H9 (cell line): Measurements from ENCODE around the gene TGFBR2. TPM values are rescaled to one million over a fixed set of nuclear protein-coding genes. Genes with fewer than 3 reads are reported as not detected.

Experiments used
- DNase-seq: peaks from one replicate; pipeline ENCODE4 v3.0.0-alpha.2; 2017
- H2AFZ ChIP-seq: one replicate; pipeline ENCODE4 v1.6.1; 2013; ENCODE audit warnings: mild to moderate bottlenecking, low read length, control low read depth, moderate library complexity
- H2AK5ac ChIP-seq: 2 replicates; pipeline ENCODE4 v1.6.1; 2013; ENCODE audit warnings: low read length, control low read depth, mixed read lengths; ENCODE audit not compliant: insufficient read length
- H2BK120ac ChIP-seq: one replicate; pipeline ENCODE4 v1.6.1; 2013; ENCODE audit warnings: low read depth, mild to moderate bottlenecking, low read length, control low read depth, inconsistent platforms; ENCODE audit not compliant: poor library complexity, severe bottlenecking
- H2BK12ac ChIP-seq: 2 replicates; pipeline ENCODE4 v1.6.1; 2013; ENCODE audit warnings: low read length, control low read depth, mixed read lengths, low read depth; ENCODE audit not compliant: insufficient read length
- H2BK15ac ChIP-seq: 2 replicates; pipeline ENCODE4 v1.6.1; 2013; ENCODE audit warnings: low read depth, low read length, control low read depth
- H2BK20ac ChIP-seq: one replicate; pipeline ENCODE4 v1.6.1; 2013; ENCODE audit warnings: low read depth, mild to moderate bottlenecking, low read length, control low read depth, inconsistent platforms; ENCODE audit not compliant: poor library complexity, severe bottlenecking
- H2BK5ac ChIP-seq: 2 replicates; pipeline ENCODE4 v1.6.1; 2013; ENCODE audit warnings: low read length, control low read depth, mixed read lengths; ENCODE audit not compliant: insufficient read length
- H3K14ac ChIP-seq: 2 replicates; pipeline ENCODE4 v1.6.1; 2013; ENCODE audit warnings: low read length, control low read depth; ENCODE audit not compliant: insufficient read depth
- H3K18ac ChIP-seq: 2 replicates; pipeline ENCODE4 v1.6.1; 2013; ENCODE audit warnings: low read depth, mild to moderate bottlenecking, mixed read lengths, low read length, control low read depth; ENCODE audit not compliant: insufficient read length
- H3K23ac ChIP-seq: 2 replicates; pipeline ENCODE4 v1.6.1; 2013; ENCODE audit warnings: low read length, control low read depth, mixed read lengths, low read depth; ENCODE audit not compliant: insufficient read length
- H3K23me2 ChIP-seq: 2 replicates; pipeline ENCODE4 v1.6.1; 2013; ENCODE audit warnings: low read depth, mild to moderate bottlenecking, mixed read lengths, low read length, control low read depth; ENCODE audit not compliant: insufficient read length, poor library complexity, severe bottlenecking
- H3K27ac ChIP-seq: 2 replicates; pipeline ENCODE4 v1.5.1; 2013; ENCODE audit warnings: low read length, control low read depth, mixed read lengths, low read depth; ENCODE audit not compliant: insufficient read length
- H3K27me3 ChIP-seq: 2 replicates; pipeline ENCODE4 v1.6.1; 2013; ENCODE audit warnings: low read length, control low read depth, inconsistent platforms; ENCODE audit not compliant: insufficient read depth
- H3K4ac ChIP-seq: 2 replicates; pipeline ENCODE4 v1.6.1; 2013; ENCODE audit warnings: low read depth, mild to moderate bottlenecking, control low read depth, inconsistent platforms, low read length, moderate library complexity
- H3K4me1 ChIP-seq: 2 replicates; pipeline ENCODE4 v1.6.1; 2013; ENCODE audit warnings: low read length, control low read depth, inconsistent platforms; ENCODE audit not compliant: insufficient read depth
- H3K4me2 ChIP-seq: 2 replicates; pipeline ENCODE4 v1.6.1; 2013; ENCODE audit warnings: low read length, control low read depth, mixed read lengths; ENCODE audit not compliant: insufficient read length, insufficient read depth
- H3K56ac ChIP-seq: 2 replicates; pipeline ENCODE4 v1.6.1; 2013; ENCODE audit warnings: low read depth, mild to moderate bottlenecking, mixed read lengths, low read length, control low read depth; ENCODE audit not compliant: insufficient read length
- H3K79me1 ChIP-seq: 2 replicates; pipeline ENCODE4 v1.6.1; 2013; ENCODE audit warnings: low read depth, mild to moderate bottlenecking, moderate library complexity, low read length, control low read depth, inconsistent platforms; ENCODE audit not compliant: insufficient read depth, poor library complexity, severe bottlenecking
- H3K79me2 ChIP-seq: 2 replicates; pipeline ENCODE4 v1.6.1; 2013; ENCODE audit warnings: low read length, control low read depth, inconsistent platforms; ENCODE audit not compliant: insufficient read depth
- H3K9ac ChIP-seq: 2 replicates; pipeline ENCODE4 v1.6.1; 2013; ENCODE audit warnings: low read length, control low read depth, mixed read lengths; ENCODE audit not compliant: insufficient read length; ENCODE audit errors: extremely low read depth
- H3K9me3 ChIP-seq: one replicate; pipeline ENCODE4 v1.6.1; 2013; ENCODE audit warnings: low read depth, low read length, inconsistent platforms; ENCODE audit not compliant: control insufficient read depth
- H3T11ph ChIP-seq: one replicate; pipeline ENCODE4 v1.6.1; 2013; ENCODE audit warnings: mild to moderate bottlenecking, low read length, control low read depth, inconsistent platforms
- H4K20me1 ChIP-seq: one replicate; pipeline ENCODE4 v1.6.1; 2013; ENCODE audit not compliant: control insufficient read depth, insufficient read length, insufficient read depth
- H4K5ac ChIP-seq: 2 replicates; pipeline ENCODE4 v1.6.1; 2013; ENCODE audit warnings: low read depth, mild to moderate bottlenecking, mixed read lengths, low read length, control low read depth; ENCODE audit not compliant: insufficient read length
- H4K8ac ChIP-seq: replicated peaks from 2 replicates; pipeline ENCODE4 v1.6.1; 2013; ENCODE audit warnings: low read length, control low read depth, mixed read lengths, low read depth; ENCODE audit not compliant: insufficient read length
- H4K91ac ChIP-seq: 2 replicates; pipeline ENCODE4 v1.6.1; 2013; ENCODE audit warnings: low read depth, mild to moderate bottlenecking, moderate library complexity, mixed read lengths, low read length, control low read depth; ENCODE audit not compliant: insufficient read length
- H3K27ac Mint-ChIP-seq, 3 experiments: 2 replicates in 2 of 3; 3 replicates in 1 of 3; pipeline ENCODE4 v1.8.0; 2020 to 2021; ENCODE audit warnings: mixed read lengths in 3 of 3, mild to moderate bottlenecking in 1 of 3, moderate library complexity in 1 of 3
- H3K27me3 Mint-ChIP-seq: 2 replicates; pipeline ENCODE4 v1.8.0; 2021; ENCODE audit warnings: low read depth, mild to moderate bottlenecking, moderate library complexity, mixed read lengths
- H3K36me3 Mint-ChIP-seq, 3 experiments: 2 replicates in 2 of 3; 3 replicates in 1 of 3; pipeline ENCODE4 v1.8.0; 2020 to 2021; ENCODE audit warnings: low read depth in 3 of 3, mixed read lengths in 3 of 3; ENCODE audit not compliant: insufficient read depth in 1 of 3
- H3K4me1 Mint-ChIP-seq, 2 experiments: 2 replicates each; pipeline ENCODE4 v1.8.0; 2020; ENCODE audit warnings: mixed read lengths in 2 of 2
- H3K4me3 Mint-ChIP-seq, 2 experiments: 2 replicates in 1 of 2; 3 replicates in 1 of 2; pipeline ENCODE4 v1.8.0; 2020 to 2021; ENCODE audit warnings: mild to moderate bottlenecking in 2 of 2, mixed read lengths in 2 of 2, moderate library complexity in 1 of 2
- H3K9me3 Mint-ChIP-seq, 2 experiments: 2 replicates in 1 of 2; 3 replicates in 1 of 2; pipeline ENCODE4 v1.8.0; 2020; ENCODE audit warnings: mild to moderate bottlenecking in 2 of 2, mixed read lengths in 2 of 2, moderate library complexity in 1 of 2
- CTCF ChIP-seq: fragments of 200-600 bp; sonication (generic); conservative IDR thresholded peaks from 3 replicates; pipeline ENCODE4 v1.8.0; 2021; ENCODE audit warnings: antibody characterized with exemption, mild to moderate bottlenecking
- WGBS: extraction: QIAGEN DNeasy Blood & Tissue Kit; methylation state at CpG from one replicate; pipeline ENCODE4 v1.1.7; 2013; ENCODE audit warnings: missing lambda C conversion rate, low lambda C conversion rate, mixed read lengths; ENCODE audit not compliant: insufficient read length; ENCODE audit errors: extremely low coverage; 5-methylcytosine and 5-hydroxymethylcytosine counted together
- total RNA-seq: library from RNA; stranded (reverse); gene quantifications from 2 replicates; pipeline ENCODE4 v1.2.1, GENCODE V29; 2021

The TGFBR2 gene
- total RNA-seq, 1 experiment from 2014 or later = 10.6 TPM

GRCh38 chr3:30642849-30643361, 36.5 kb downstream of the TGFBR2 start:
- Mint-ChIP-seq H3K27ac (no peak overlapping the region), H3K9me3 (no peaks in the 10 kb centered on the region), H3K27me3 (no peaks in the 10 kb centered on the region), H3K4me1 (peaks cover 7 to 9% of the 10 kb centered on the region in 2 experiments), H3K4me3 (no peak overlapping the region), H3K36me3 (peaks cover 25 to 30% (median 26%) of the 10 kb centered on the region in 3 experiments)
- no peak overlapping the region for H3T11ph ChIP-seq
- peaks cover 1% of the 10 kb centered on the region; the same call in 1 of the 2 replicates for H3K4me1 ChIP-seq
- H3K4ac ChIP-seq = no peak overlapping the region
- H4K20me1 ChIP-seq = no peaks in the 10 kb centered on the region
- no peak overlapping the region for H4K91ac ChIP-seq
- H2AFZ ChIP-seq = no peak overlapping the region
- no peak overlapping the region for H3K23ac ChIP-seq
- H3K4me2 ChIP-seq = no peak overlapping the region
- H3K18ac ChIP-seq = no peak overlapping the region
- H3K9ac ChIP-seq = no peak overlapping the region
- no peak overlapping the region for H2BK120ac ChIP-seq
- H4K8ac ChIP-seq = no peak overlapping the region
- H3K79me2 ChIP-seq = peaks cover 14% of the 10 kb centered on the region; the same call in 1 of the 2 replicates
- no peak overlapping the region for H3K27ac ChIP-seq
- H3K27me3 ChIP-seq = no peaks in the 10 kb centered on the region
- TF ChIP-seq CTCF = no peak
- no peak overlapping the region for H2AK5ac ChIP-seq
- H2BK20ac ChIP-seq = no peak overlapping the region
- no peak overlapping the region for H3K14ac ChIP-seq
- DNase-seq = no peak
- H2BK12ac ChIP-seq = no peak overlapping the region
- H2BK5ac ChIP-seq = no peak overlapping the region
- no peaks in the 10 kb centered on the region for H3K9me3 ChIP-seq
- no CpG with 5 or more reads among the region's 4 CpGs for WGBS
- no peak overlapping the region for H3K56ac ChIP-seq
- H2BK15ac ChIP-seq = no peak overlapping the region
- no peaks in the 10 kb centered on the region for H3K23me2 ChIP-seq
- no peak overlapping the region for H4K5ac ChIP-seq
- H3K79me1 ChIP-seq = no peaks in the 10 kb centered on the region
